ENCODE results near the gene SLC17A2. TPM values are rescaled to one million over a fixed set of nuclear protein-coding genes. Genes with fewer than 3 reads are reported as not detected.
A peak's percentile ranks its signal among the peaks of the same experiment; 100 is the strongest.

Gene SLC17A2
- total RNA-seq, 1 donor, result not detected

GRCh38 chr6:25972902-25973301, 42.4 kb upstream of the SLC17A2 start:
- peaks cover 74% of the 10 kb centered on the region for H3K36me3 ChIP-seq (ENCODE audit: insufficient read depth, low read length)

GRCh38 chr6:25972128-25972527, 41.6 kb upstream of the SLC17A2 start:
- no peaks in the 10 kb centered on the region for H4K20me1 ChIP-seq (ENCODE audit: insufficient read depth, low read length)
- H3K4me1 ChIP-seq (ENCODE audit: insufficient read depth, low read length), result peaks cover 43% of the 10 kb centered on the region
- peak overlapping the region; percentile 73 for H3K27ac ChIP-seq (ENCODE audit: low read depth, low read length)
- DNase-seq (ENCODE audit: insufficient read length, low spot score, missing footprints), result no peak
- H3K27me3 ChIP-seq (ENCODE audit: insufficient read depth, low read length), result no peaks in the 10 kb centered on the region
- H3K79me2 ChIP-seq (ENCODE audit: insufficient read depth, low read length), result peaks cover 20% of the 10 kb centered on the region
- no peak overlapping the region for H3K4me2 ChIP-seq (ENCODE audit: insufficient read depth, low read length)
- H3K9me3 ChIP-seq (ENCODE audit: low read depth, low read length), result no peaks in the 10 kb centered on the region
- no peak overlapping the region for H2AFZ ChIP-seq (ENCODE audit: low read length)
- no peak for TF ChIP-seq CTCF (IDR thresholded peaks at IDR 0.05; ENCODE audit: extremely low read depth, low read depth, low read length)
- no peak overlapping the region for H3K4me3 ChIP-seq (ENCODE audit: insufficient read depth, low read length)
- peaks cover 69% of the 10 kb centered on the region for H3K36me3 ChIP-seq (ENCODE audit: insufficient read depth, low read length)

More at GRCh38 chr6:25972902-25973301, 42.4 kb upstream of the SLC17A2 start:
- Histone ChIP-seq H3K4me3 (ENCODE audit: insufficient read depth, low read length) (no peak overlapping the region), H4K20me1 (ENCODE audit: insufficient read depth, low read length) (no peaks in the 10 kb centered on the region), H3K27me3 (ENCODE audit: insufficient read depth, low read length) (no peaks in the 10 kb centered on the region), H3K4me2 (ENCODE audit: insufficient read depth, low read length) (no peak overlapping the region), H3K9me3 (ENCODE audit: low read depth, low read length) (no peaks in the 10 kb centered on the region), H2AFZ (ENCODE audit: low read length) (no peak overlapping the region), H3K79me2 (ENCODE audit: insufficient read depth, low read length) (peaks cover 17% of the 10 kb centered on the region), H3K27ac (ENCODE audit: low read depth, low read length) (no peak overlapping the region), H3K4me1 (ENCODE audit: insufficient read depth, low read length) (peaks cover 41% of the 10 kb centered on the region)
- TF ChIP-seq CTCF (IDR thresholded peaks at IDR 0.05; ENCODE audit: extremely low read depth, low read depth, low read length), result no peak
- no peak for DNase-seq (ENCODE audit: insufficient read length, low spot score, missing footprints)

- no peaks in the 10 kb centered on the region for H3K9me3 ChIP-seq (ENCODE audit: low read depth, low read length)
- H3K79me2 ChIP-seq (ENCODE audit: insufficient read depth, low read length), result peaks cover 28% of the 10 kb centered on the region
- no peaks in the 10 kb centered on the region for H3K27me3 ChIP-seq (ENCODE audit: insufficient read depth, low read length)
- TF ChIP-seq CTCF (IDR thresholded peaks at IDR 0.05; ENCODE audit: extremely low read depth, low read depth, low read length), result no peak
- H3K27ac ChIP-seq (ENCODE audit: low read depth, low read length), result peak overlapping the region; percentile 73
- DNase-seq (ENCODE audit: insufficient read length, low spot score, missing footprints), result peak; percentile 62
- peaks cover 43% of the 10 kb centered on the region for H3K4me1 ChIP-seq (ENCODE audit: insufficient read depth, low read length)
- H3K4me3 ChIP-seq (ENCODE audit: insufficient read depth, low read length), result no peak overlapping the region
- H4K20me1 ChIP-seq (ENCODE audit: insufficient read depth, low read length), result no peaks in the 10 kb centered on the region
- H3K36me3 ChIP-seq (ENCODE audit: insufficient read depth, low read length), result peaks cover 67% of the 10 kb centered on the region
- H2AFZ ChIP-seq (ENCODE audit: low read length), result no peak overlapping the region
- peak overlapping the region; percentile 62 for H3K4me2 ChIP-seq (ENCODE audit: insufficient read depth, low read length)
Observed at GRCh38 chr6:25971187-25971821, 40.8 kb upstream of the SLC17A2 start.

- no peak overlapping the region for H3K4me3 ChIP-seq (ENCODE audit: insufficient read depth, low read length)
- H3K27me3 ChIP-seq (ENCODE audit: insufficient read depth, low read length), result no peaks in the 10 kb centered on the region
- DNase-seq (ENCODE audit: insufficient read length, low spot score, missing footprints), result no peak
- H4K20me1 ChIP-seq (ENCODE audit: insufficient read depth, low read length), result peaks cover 2% of the 10 kb centered on the region
- H3K27ac ChIP-seq (ENCODE audit: low read depth, low read length), result no peak overlapping the region
- H3K4me1 ChIP-seq (ENCODE audit: insufficient read depth, low read length), result peaks cover 51% of the 10 kb centered on the region
- H2AFZ ChIP-seq (ENCODE audit: low read length), result no peak overlapping the region
- H3K4me2 ChIP-seq (ENCODE audit: insufficient read depth, low read length), result peak overlapping the region; percentile 8
- no peaks in the 10 kb centered on the region for H3K9me3 ChIP-seq (ENCODE audit: low read depth, low read length)
- H3K79me2 ChIP-seq (ENCODE audit: insufficient read depth, low read length), result peaks cover 49% of the 10 kb centered on the region
- peaks cover 57% of the 10 kb centered on the region for H3K36me3 ChIP-seq (ENCODE audit: insufficient read depth, low read length)
- TF ChIP-seq CTCF (IDR thresholded peaks at IDR 0.05; ENCODE audit: extremely low read depth, low read depth, low read length), result no peak
Observed at GRCh38 chr6:25968769-25969168, 38.3 kb upstream of the SLC17A2 start.
